ENCODE data around the gene TMBIM4. TPM values are rescaled to one million over a fixed set of nuclear protein-coding genes. Genes with fewer than 3 reads are reported as not detected.

Gene TMBIM4
- total RNA-seq, 1 donor, result 175 TPM

GRCh38 chr12:66107451-66107915 lies 62.3 kb downstream of the TMBIM4 start:
- peak; percentile 95 for DNase-seq (ENCODE audit: low read depth)
- peak; percentile 80 for TF ChIP-seq CTCF (IDR thresholded peaks at IDR 0.05; ENCODE audit: insufficient read depth, low read depth, low read length)
- H3K4me3 ChIP-seq (ENCODE audit: low read depth, low read length), result no peak overlapping the region

- no peak overlapping the region for H3K4me3 ChIP-seq (ENCODE audit: low read depth, low read length)
- DNase-seq (ENCODE audit: low read depth), result no peak
- TF ChIP-seq CTCF (IDR thresholded peaks at IDR 0.05; ENCODE audit: insufficient read depth, low read depth, low read length), result no peak
Observed at GRCh38 chr12:66103016-66103913, 66.5 kb downstream of the TMBIM4 start.

- DNase-seq (ENCODE audit: low read depth), result peak; percentile 29
- H3K4me3 ChIP-seq (ENCODE audit: low read depth, low read length), result no peak overlapping the region
- TF ChIP-seq CTCF (IDR thresholded peaks at IDR 0.05; ENCODE audit: insufficient read depth, low read depth, low read length), result no peak
Observed at GRCh38 chr12:66092559-66093269, 77.1 kb downstream of the TMBIM4 start.

GRCh38 chr12:66090157-66090556 lies 79.6 kb downstream of the TMBIM4 start:
- no peak overlapping the region for H3K4me3 ChIP-seq (ENCODE audit: low read depth, low read length)
- no peak for TF ChIP-seq CTCF (IDR thresholded peaks at IDR 0.05; ENCODE audit: insufficient read depth, low read depth, low read length)
- DNase-seq (ENCODE audit: low read depth), result no peak

GRCh38 chr12:66087365-66087943 lies 82.3 kb downstream of the TMBIM4 start:
- H3K4me3 ChIP-seq (ENCODE audit: low read depth, low read length), result no peak overlapping the region

More at GRCh38 chr12:66087365-66087943, 82.3 kb downstream of the TMBIM4 start:
- peak; percentile 83 for TF ChIP-seq CTCF (IDR thresholded peaks at IDR 0.05; ENCODE audit: insufficient read depth, low read depth, low read length)
- peak; percentile 81 for DNase-seq (ENCODE audit: low read depth)
